HG03521 (cell line): Measurements from ENCODE around the gene OLFML2B.
"Not testable (repeated sequence)": the region's sequence is repeated elsewhere in the genome, so short reads cannot be mapped to it uniquely, and the experiment has no call there.

Experiments used
- ATAC-seq: cut with Tn5 transposase; IDR thresholded peaks from one replicate; pipeline ENCODE4 v1.9.1; 2021; ENCODE audit warnings: mild to moderate bottlenecking, moderate library complexity; ENCODE audit not compliant: unreplicated experiment

The OLFML2B gene

DNA sequence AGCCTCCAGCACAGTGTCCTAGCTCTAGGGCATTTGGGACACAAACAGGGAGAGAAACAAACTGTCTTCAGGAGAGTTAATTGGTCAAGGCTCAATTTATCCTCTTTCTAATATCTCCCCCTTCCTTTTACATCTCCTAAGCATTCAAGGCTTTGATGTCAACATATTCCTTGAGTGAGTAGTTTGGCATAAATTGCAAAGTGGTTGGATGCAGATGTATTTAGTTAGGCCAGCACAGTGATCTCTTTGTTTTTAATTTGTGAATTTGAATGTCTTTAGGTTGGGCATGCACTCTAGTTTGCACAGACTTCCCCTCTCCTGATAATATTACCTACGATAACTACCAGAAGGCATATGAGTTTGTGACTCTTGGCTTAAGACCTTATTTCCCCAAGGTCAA is 12.5 kb upstream of the OLFML2B start:
- no peak for ATAC-seq

GRCh38 chr1:162035241-162035640 is 11.6 kb upstream of the OLFML2B start:
- ATAC-seq, result no peak

GRCh38 chr1:162033428-162033827 is 9.8 kb upstream of the OLFML2B start:
- ATAC-seq, result no peak

GRCh38 chr1:162030759-162031280 is 7.2 kb upstream of the OLFML2B start:
- no peak for ATAC-seq

GRCh38 chr1:162029157-162029556 is 5.5 kb upstream of the OLFML2B start:
- no peak for ATAC-seq

- peak; percentile 58 for ATAC-seq
These were observed 5.1 kb upstream of the OLFML2B start for GRCh38 chr1:162028726-162029125.

GRCh38 chr1:162026881-162027280 is 3.2 kb upstream of the OLFML2B start:
- no peak for ATAC-seq

DNA sequence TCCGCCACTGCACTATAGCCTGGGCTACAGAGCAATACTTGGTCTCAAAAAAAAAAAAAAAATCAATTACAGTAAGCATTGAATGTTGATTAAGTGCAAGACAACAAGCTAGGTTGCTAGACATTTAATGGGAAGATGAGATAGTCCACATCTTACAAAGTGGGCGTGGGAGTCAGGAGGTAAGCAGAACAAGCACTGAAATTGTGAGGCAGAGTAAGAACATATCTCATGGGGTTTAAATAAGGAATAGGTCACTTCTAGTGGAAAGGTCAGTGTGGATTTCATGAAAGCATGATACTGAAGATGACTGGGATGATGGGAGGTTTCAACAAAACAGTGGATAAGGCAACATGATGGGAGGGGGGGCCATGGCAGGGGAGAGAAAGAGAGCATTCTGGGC is 1.9 kb upstream of the OLFML2B start:
- ATAC-seq, result no peak

DNA sequence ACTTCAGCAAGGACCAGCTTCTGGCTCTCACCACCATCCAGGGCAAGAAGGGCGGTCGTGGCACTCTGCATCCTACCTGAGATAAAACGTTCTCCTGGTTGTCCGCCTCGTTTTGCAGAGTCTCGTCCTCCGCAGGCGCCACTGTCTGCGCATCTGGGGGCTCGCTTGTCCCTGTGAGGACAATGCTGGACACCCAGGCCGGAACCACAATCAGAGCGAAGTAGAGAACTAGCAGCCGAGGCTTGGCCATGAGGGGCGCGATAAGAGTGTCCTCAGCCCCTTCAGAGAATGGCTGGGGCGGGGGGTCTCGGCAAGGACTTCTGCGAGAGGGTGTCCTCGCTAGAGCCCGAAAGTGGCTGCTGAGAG is 505 bp downstream of the OLFML2B start:
- no peak for ATAC-seq

DNA sequence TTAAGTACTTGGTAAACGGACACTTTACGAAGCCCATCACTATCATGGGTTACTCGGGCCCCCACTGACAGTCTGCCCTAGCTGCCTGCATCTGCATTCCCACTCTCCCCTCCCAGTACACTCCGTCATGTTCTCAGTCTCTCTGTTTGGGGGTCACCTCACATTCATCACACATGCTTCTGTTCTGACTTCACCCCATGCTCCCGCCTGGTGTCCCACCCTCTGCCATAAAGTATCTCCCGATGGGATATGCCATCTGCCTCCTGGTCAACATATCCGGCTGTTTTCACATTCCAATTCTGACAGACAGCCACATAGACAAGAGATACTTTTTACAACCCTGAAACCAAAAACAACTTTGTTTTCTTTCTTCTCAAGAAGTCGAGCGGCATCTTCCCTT is 1.0 kb downstream of the OLFML2B start:
- no peak for ATAC-seq

DNA sequence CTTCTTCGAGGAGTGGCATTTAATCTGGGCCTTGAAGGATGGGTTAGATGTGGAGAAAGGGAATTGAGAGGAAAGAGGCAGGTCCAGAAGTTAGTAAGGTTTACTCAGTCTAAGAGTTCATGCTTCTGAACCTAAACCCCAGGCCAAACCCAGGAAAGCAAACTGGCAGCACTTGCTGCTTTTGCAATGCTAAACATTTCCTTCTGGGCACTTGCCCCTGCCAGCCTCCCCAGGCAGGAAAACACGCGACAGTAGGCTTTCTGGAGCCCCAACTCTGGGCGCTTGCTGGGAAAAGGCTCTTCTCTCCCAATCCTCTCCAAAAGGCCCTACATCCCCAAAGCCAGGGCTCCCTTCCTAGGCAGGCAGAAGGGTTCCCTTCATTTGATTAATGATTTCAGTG is 2.5 kb downstream of the OLFML2B start:
- no peak for ATAC-seq

DNA sequence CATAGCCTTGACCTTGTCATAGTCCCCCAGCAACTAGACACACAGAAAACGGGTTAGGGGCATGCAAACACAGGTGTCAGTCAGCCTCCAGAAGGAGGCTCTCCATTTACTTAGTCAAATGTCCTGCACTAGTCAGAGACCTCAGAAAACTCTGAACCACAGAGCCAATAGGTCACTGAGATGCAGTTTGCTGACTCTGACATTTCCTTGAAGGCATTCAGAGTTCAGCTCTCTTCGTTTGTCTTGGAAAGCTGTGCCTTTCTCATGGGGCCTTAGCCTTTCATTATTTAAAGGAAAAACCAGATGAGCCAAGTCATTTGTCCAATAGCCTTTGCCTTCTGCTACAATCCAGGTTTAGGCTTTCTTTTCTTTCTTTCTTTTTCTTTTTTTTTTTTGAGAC is 3.5 kb downstream of the OLFML2B start:
- ATAC-seq, result no peak

- ATAC-seq, result no peak
These were observed 4.2 kb downstream of the OLFML2B start for GRCh38 chr1:162019446-162019845.

DNA sequence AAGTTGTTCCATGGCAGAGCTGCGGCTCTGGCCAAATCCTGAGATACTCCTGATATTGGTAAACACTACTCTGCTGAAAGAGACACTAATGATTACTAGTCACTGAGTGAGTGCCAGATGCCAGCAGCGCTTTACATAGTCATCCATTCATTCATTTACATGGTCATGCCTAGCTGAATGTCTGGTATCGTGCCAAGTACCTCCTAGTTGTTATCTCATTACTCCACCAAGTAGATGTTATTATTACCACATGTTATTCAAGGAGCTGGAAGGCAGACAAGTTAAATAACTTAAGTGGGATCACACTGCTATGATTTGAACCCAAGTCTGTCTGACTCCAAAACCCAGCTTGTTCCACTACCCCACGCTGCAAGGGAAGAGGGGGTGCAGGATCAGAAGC is 4.7 kb downstream of the OLFML2B start:
- ATAC-seq, result no peak

- ATAC-seq, result no peak
These were observed 5.3 kb downstream of the OLFML2B start for GRCh38 chr1:162018418-162018817.

DNA sequence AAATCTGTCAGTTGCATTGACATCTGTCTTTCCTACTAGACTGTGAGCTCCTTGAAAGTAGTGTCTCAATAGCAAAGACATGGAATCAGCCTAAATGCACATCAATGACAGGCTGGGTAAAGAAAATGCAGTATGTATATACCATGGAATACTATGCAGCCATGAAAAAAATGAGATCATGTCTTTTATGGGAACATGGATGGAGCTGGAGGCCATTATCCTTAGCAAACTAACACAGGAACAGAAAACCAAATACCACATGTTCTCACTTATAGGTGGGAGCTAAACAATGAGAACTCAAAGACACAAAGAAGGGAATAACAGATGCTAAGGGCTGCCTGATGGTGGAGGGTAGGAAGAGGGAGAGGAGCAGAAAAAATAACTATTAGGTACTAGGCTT is 5.9 kb downstream of the OLFML2B start:
- ATAC-seq, result not testable (repeated sequence)

- ATAC-seq, result no peak
These were observed 7.0 kb downstream of the OLFML2B start for GRCh38 chr1:162016631-162017030.

- no peak for ATAC-seq
These were observed 8.5 kb downstream of the OLFML2B start for GRCh38 chr1:162015196-162015595.

- no peak for ATAC-seq
These were observed 9.5 kb downstream of the OLFML2B start for GRCh38 chr1:162014202-162014601.

GRCh38 chr1:162013289-162013688 is 10.4 kb downstream of the OLFML2B start:
- no peak for ATAC-seq

GRCh38 chr1:162011337-162012012 is 12.2 kb downstream of the OLFML2B start:
- no peak for ATAC-seq

GRCh38 chr1:162010175-162010506 is 13.5 kb downstream of the OLFML2B start:
- no peak for ATAC-seq

DNA sequence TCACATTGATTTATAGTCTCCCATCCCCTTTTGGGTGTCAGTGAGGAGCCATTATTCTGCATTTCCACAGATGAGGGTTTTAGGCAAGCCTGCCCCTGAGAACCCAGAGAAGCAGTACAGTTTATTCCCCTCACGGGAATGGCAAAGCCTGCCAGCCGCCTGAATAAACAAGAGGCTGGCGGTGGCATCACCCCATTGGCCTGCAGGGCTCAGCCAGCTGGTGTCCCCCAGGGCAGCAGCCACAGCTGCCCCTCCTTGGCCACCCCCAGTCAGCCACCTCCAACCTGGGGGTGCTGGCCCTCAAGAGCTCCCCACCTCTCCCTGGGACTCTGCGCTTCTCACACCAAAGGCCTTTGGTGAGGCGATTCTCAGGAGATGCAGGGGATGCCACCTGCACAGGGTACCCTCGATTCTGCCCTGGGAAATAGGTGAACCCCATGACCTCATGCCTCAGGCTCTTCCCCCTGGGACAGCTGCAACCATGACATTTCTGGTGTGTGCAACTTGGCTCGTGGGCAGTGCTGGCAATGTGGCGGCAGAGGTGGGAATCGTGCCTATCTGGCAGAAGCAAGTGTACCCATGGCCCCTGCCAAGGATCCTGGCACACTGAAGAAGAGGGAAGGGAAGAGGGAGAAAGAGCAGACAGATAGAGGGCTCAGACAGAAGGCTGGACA is 14.0 kb downstream of the OLFML2B start:
- ATAC-seq, result no peak
